Activated CD8-positive, alpha-beta T cell treated with anti-CD3 and anti-CD28 coated beads for 36 hours (primary cell): ENCODE data around the gene SEC16A. TPM values are rescaled to one million over a fixed set of nuclear protein-coding genes. Genes with fewer than 3 reads are reported as not detected.

Experiments used
- ATAC-seq: fragments of 200-7000 bp; cut with Tn5 transposase; one replicate; pipeline ENCODE4 v1.10.0; 2021; ENCODE audit warnings: mild to moderate bottlenecking, moderate library complexity
- CTCF ChIA-PET: fragments of 350-600 bp; sonication (Branson Sonifier 250); formaldehyde crosslinking; loops from one replicate; lab custom pipeline; 2021; ENCODE audit warnings: antibody characterized with exemption; lab: Charles Lee
- POLR2A ChIA-PET: fragments of 350-600 bp; sonication (Branson Sonifier 250); formaldehyde crosslinking; loops from one replicate; lab custom pipeline; 2021; ENCODE audit warnings: antibody characterized with exemption; lab: Charles Lee
- DNase-seq: peaks from one replicate; pipeline ENCODE4 v3.0.0-alpha.2; 2020
- H3K27ac Mint-ChIP-seq: one replicate; pipeline ENCODE4 v1.8.0; 2021; ENCODE audit warnings: mild to moderate bottlenecking, mixed read lengths
- H3K27me3 Mint-ChIP-seq: one replicate; pipeline ENCODE4 v1.8.0; 2021; ENCODE audit warnings: mixed read lengths
- H3K36me3 Mint-ChIP-seq: one replicate; pipeline ENCODE4 v1.8.0; 2021; ENCODE audit warnings: low read depth, mixed read lengths
- H3K4me1 Mint-ChIP-seq: one replicate; pipeline ENCODE4 v1.8.0; 2021; ENCODE audit warnings: low read depth, mixed read lengths
- H3K4me3 Mint-ChIP-seq: one replicate; pipeline ENCODE4 v1.8.0; 2021; ENCODE audit warnings: mild to moderate bottlenecking, moderate library complexity, mixed read lengths
- H3K9me3 Mint-ChIP-seq: one replicate; pipeline ENCODE4 v1.8.0; 2021; ENCODE audit warnings: mixed read lengths
- CTCF ChIP-seq: fragments of 200-600 bp; IDR thresholded peaks from one replicate; pipeline ENCODE4 v1.8.0; 2022; ENCODE audit warnings: antibody characterized with exemption, mild to moderate bottlenecking
- intact Hi-C: fragments of 100-400 bp; cut with micrococcal nuclease; formaldehyde crosslinking; loops from one replicate; pipeline ENCODE4 v1.10.0; 2022
- total RNA-seq, 2 experiments: library from RNA; stranded (reverse); gene quantifications; one replicate each; pipeline ENCODE4 v1.2.3, GENCODE V29; 2021

The SEC16A gene
- total RNA-seq, 2 experiments from 2014 or later, result 67.9 to 69.8 TPM

GRCh38 chr9:136412962-136413361 lies 69.9 kb downstream of the SEC16A start:
- Mint-ChIP-seq H3K27ac (peak overlapping the region; percentile 1), H3K27me3 (no peaks in the 10 kb centered on the region), H3K4me1 (peaks cover 35% of the 10 kb centered on the region), H3K4me3 (no peak overlapping the region), H3K36me3 (peaks cover 73% of the 10 kb centered on the region), H3K9me3 (no peaks in the 10 kb centered on the region)
- TF ChIP-seq CTCF, result no peak
- intact Hi-C loops, result no loop called here
- ChIA-PET POLR2A (interaction anchor here (1.1 to 2.4 kb wide), 5 partner anchors 9 to 41 kb away, joined by 3 to 12 read pairs (median 3); no protein-coding TSS in a partner anchor), CTCF (interaction anchor here (1.0 to 1.9 kb wide), 2 partner anchors 12 to 71 kb away, joined by 3 to 6 read pairs; no protein-coding TSS in a partner anchor)
- ATAC-seq (no peak), DNase-seq (no peak)

- no peaks in the 10 kb centered on the region for H3K27me3 Mint-ChIP-seq
- ChIA-PET POLR2A (interaction anchor here (0.6 to 1.4 kb wide), 4 partner anchors 15 to 93 kb away, joined by 3 read pairs; no protein-coding TSS in a partner anchor), CTCF (interaction anchor here (1.2 to 3.2 kb wide), 2 partner anchors 11 to 73 kb away, joined by 3 to 21 read pairs; partner anchors contain the start of gene SNAPC4)
- intact Hi-C loops, result no loop called here
- no peaks in the 10 kb centered on the region for H3K9me3 Mint-ChIP-seq
- peak overlapping the region; percentile 97 for H3K4me3 Mint-ChIP-seq
- TF ChIP-seq CTCF, result no peak
- ATAC-seq (no peak), DNase-seq (no peak)
- H3K4me1 Mint-ChIP-seq, result peaks cover 45% of the 10 kb centered on the region
- peak overlapping the region; percentile 93 for H3K27ac Mint-ChIP-seq
- H3K36me3 Mint-ChIP-seq, result peaks cover 71% of the 10 kb centered on the region
Measured at GRCh38 chr9:136411378-136411777, 71.5 kb downstream of the SEC16A start.

GRCh38 chr9:136410500-136411287 lies 72.1 kb downstream of the SEC16A start, which contains the start of the genes ENTR1 and PMPCA:
ENTR1 (minus strand) TSS chr9:136410614; CDS start chr9:136410397, 217 bp downstream.
PMPCA (plus strand) TSS chr9:136410658; CDS start chr9:136410669, 11 bp downstream.
- CTCF ChIA-PET, result interaction anchor here (1.2 to 3.2 kb wide), 3 partner anchors 11 to 74 kb away, joined by 3 to 21 read pairs (median 6); partner anchors contain the start of genes DNLZ and SNAPC4
- peak; percentile 80 for ATAC-seq
- peak; percentile 97 for DNase-seq
- peaks cover 69% of the 10 kb centered on the region for H3K36me3 Mint-ChIP-seq
- H3K27me3 Mint-ChIP-seq, result no peaks in the 10 kb centered on the region
- peaks cover 48% of the 10 kb centered on the region for H3K4me1 Mint-ChIP-seq
- H3K9me3 Mint-ChIP-seq, result no peaks in the 10 kb centered on the region
- no peak for TF ChIP-seq CTCF
- H3K27ac Mint-ChIP-seq, result peak within 1 kb of the TSS; percentile 95
- H3K4me3 Mint-ChIP-seq, result peak within 1 kb of the TSS; percentile 97
- intact Hi-C loops, result no loop called here
- POLR2A ChIA-PET, result interaction anchor here (0.6 to 2.2 kb wide), 12 partner anchors 8 to 92 kb away, joined by 3 to 16 read pairs (median 4); partner anchors contain the start of gene DNLZ

GRCh38 chr9:136409557-136410455 lies 73.0 kb downstream of the SEC16A start:
- intact Hi-C loops, result loop anchor here (10.0 kb wide), 1 partner anchor 95 kb away; no protein-coding TSS in a partner anchor
- Mint-ChIP-seq H3K27ac (peak overlapping the region; percentile 95), H3K4me1 (peaks cover 55% of the 10 kb centered on the region), H3K4me3 (peak overlapping the region; percentile 97), H3K9me3 (no peaks in the 10 kb centered on the region), H3K27me3 (no peaks in the 10 kb centered on the region), H3K36me3 (peaks cover 70% of the 10 kb centered on the region)
- CTCF ChIA-PET, result interaction anchor here (0.8 to 3.2 kb wide), 6 partner anchors 10 to 450 kb away, joined by 3 to 21 read pairs (median 5); partner anchors contain the start of genes DNLZ and SNAPC4
- ATAC-seq, result peak; percentile 42
- peak; percentile 58 for DNase-seq
- TF ChIP-seq CTCF, result no peak
- POLR2A ChIA-PET, result interaction anchor here (0.7 to 2.2 kb wide), 15 partner anchors 9 to 505 kb away, joined by 3 to 16 read pairs (median 4); partner anchors contain the start of gene DNLZ
